ENCODE results near the gene BLID.

BLID gene

DNA sequence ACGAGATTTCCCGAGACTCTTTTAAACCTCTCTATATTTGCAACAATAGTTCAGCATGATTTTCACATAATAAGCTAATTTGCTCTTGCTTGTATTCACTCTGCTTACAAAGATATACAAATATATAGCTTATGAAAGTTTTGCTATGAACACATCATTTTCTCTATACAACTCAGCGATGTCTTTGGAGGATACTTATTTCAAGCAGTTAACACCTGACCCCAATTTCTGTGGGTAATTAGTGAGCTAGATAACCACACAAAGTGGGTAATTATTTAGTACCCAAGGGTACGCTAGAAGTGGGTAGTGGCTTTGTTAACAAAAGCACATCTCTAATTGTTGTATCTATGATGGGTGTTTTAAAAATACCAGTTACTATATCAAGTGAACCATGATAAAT is 12.3 kb downstream of the BLID start:
- H3K36me3 ChIP-seq (ENCODE audit: low read depth): peaks cover 92% of the 10 kb centered on the region
- DNase-seq (ENCODE audit: low spot score) (no peak), ATAC-seq (ENCODE audit: low read depth) (no peak)
- H3K4me3 ChIP-seq (ENCODE audit: severe bottlenecking): no peak overlapping the region
- H3K4me1 ChIP-seq (ENCODE audit: insufficient read depth, poor library complexity, severe bottlenecking): peaks cover 47% of the 10 kb centered on the region
- H3K9me3 ChIP-seq (ENCODE audit: severe bottlenecking): no peaks in the 10 kb centered on the region
- H3K27ac ChIP-seq (ENCODE audit: poor library complexity, severe bottlenecking): peak overlapping the region; percentile 24
- no peaks in the 10 kb centered on the region for H3K27me3 ChIP-seq (ENCODE audit: insufficient read depth, poor library complexity, severe bottlenecking)
- TF ChIP-seq, protein P1, sequence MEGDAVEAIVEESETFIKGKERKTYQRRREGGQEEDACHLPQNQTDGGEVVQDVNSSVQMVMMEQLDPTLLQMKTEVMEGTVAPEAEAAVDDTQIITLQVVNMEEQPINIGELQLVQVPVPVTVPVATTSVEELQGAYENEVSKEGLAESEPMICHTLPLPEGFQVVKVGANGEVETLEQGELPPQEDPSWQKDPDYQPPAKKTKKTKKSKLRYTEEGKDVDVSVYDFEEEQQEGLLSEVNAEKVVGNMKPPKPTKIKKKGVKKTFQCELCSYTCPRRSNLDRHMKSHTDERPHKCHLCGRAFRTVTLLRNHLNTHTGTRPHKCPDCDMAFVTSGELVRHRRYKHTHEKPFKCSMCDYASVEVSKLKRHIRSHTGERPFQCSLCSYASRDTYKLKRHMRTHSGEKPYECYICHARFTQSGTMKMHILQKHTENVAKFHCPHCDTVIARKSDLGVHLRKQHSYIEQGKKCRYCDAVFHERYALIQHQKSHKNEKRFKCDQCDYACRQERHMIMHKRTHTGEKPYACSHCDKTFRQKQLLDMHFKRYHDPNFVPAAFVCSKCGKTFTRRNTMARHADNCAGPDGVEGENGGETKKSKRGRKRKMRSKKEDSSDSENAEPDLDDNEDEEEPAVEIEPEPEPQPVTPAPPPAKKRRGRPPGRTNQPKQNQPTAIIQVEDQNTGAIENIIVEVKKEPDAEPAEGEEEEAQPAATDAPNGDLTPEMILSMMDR (IDR thresholded peaks at IDR 0.05; ENCODE audit: poor library complexity, severe bottlenecking): no peak

- peak; percentile 50 for ATAC-seq (ENCODE audit: low read depth)
- H3K36me3 ChIP-seq (ENCODE audit: low read depth): peaks cover 92% of the 10 kb centered on the region
- no peaks in the 10 kb centered on the region for H3K9me3 ChIP-seq (ENCODE audit: severe bottlenecking)
- DNase-seq (ENCODE audit: low spot score): no peak
- H3K4me1 ChIP-seq (ENCODE audit: insufficient read depth, poor library complexity, severe bottlenecking): peaks cover 52% of the 10 kb centered on the region
- H3K4me3 ChIP-seq (ENCODE audit: severe bottlenecking): no peak overlapping the region
- TF ChIP-seq, protein P1 (IDR thresholded peaks at IDR 0.05; ENCODE audit: poor library complexity, severe bottlenecking): no peak
- H3K27ac ChIP-seq (ENCODE audit: poor library complexity, severe bottlenecking): peak overlapping the region; percentile 24
- no peaks in the 10 kb centered on the region for H3K27me3 ChIP-seq (ENCODE audit: insufficient read depth, poor library complexity, severe bottlenecking)
Observed at GRCh38 chr11:122103321-122103720, 12.7 kb downstream of the BLID start.

GRCh38 chr11:122102426-122102825 is 13.6 kb downstream of the BLID start:
- DNase-seq (ENCODE audit: low spot score) (no peak), ATAC-seq (ENCODE audit: low read depth) (no peak)
- Histone ChIP-seq H3K4me1 (ENCODE audit: insufficient read depth, poor library complexity, severe bottlenecking) (peaks cover 52% of the 10 kb centered on the region), H3K36me3 (ENCODE audit: low read depth) (peaks cover 91% of the 10 kb centered on the region), H3K27ac (ENCODE audit: poor library complexity, severe bottlenecking) (peak overlapping the region; percentile 6), H3K4me3 (ENCODE audit: severe bottlenecking) (no peak overlapping the region), H3K27me3 (ENCODE audit: insufficient read depth, poor library complexity, severe bottlenecking) (no peaks in the 10 kb centered on the region), H3K9me3 (ENCODE audit: severe bottlenecking) (no peaks in the 10 kb centered on the region)
- TF ChIP-seq, protein P1 (IDR thresholded peaks at IDR 0.05; ENCODE audit: poor library complexity, severe bottlenecking): no peak

DNA sequence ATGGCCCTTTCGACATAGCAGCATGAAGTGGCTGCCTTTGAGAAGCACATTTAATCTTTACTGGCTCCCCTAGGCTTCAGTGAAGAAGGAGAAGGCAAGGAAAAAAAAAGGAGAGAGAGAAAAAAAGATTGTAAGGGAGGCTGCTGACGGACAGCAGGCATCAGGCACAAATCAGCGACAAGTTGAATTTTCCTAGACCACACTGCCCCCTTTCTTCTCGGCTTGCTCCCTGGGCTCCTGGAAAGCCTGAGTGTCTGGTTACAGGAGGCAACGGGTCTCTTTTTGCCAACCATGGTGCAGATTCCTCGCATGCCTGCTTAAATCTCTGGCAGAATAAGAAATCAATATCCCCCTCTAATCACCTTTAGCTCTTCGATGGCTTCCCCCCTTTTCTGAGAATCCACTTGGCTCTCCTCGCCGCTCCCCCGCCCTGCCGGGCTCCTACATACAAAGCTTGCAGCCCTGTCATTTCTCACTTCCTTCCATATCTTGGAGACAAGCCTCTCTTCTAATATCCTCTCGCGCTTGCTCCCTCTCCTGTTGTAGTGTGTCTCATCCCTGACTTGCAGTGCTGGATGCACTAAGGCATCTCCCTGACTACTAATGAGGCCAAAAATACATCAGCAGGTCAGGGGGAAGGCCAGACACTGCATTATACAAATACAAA is 14.3 kb downstream of the BLID start:
- Histone ChIP-seq H3K27me3 (ENCODE audit: insufficient read depth, poor library complexity, severe bottlenecking) (no peaks in the 10 kb centered on the region), H3K4me3 (ENCODE audit: severe bottlenecking) (no peak overlapping the region), H3K9me3 (ENCODE audit: severe bottlenecking) (no peaks in the 10 kb centered on the region), H3K27ac (ENCODE audit: poor library complexity, severe bottlenecking) (peak overlapping the region; percentile 6), H3K36me3 (ENCODE audit: low read depth) (peaks cover 89% of the 10 kb centered on the region), H3K4me1 (ENCODE audit: insufficient read depth, poor library complexity, severe bottlenecking) (peaks cover 47% of the 10 kb centered on the region)
- TF ChIP-seq, protein P1 (IDR thresholded peaks at IDR 0.05; ENCODE audit: poor library complexity, severe bottlenecking): no peak
- ATAC-seq (ENCODE audit: low read depth): no peak
- no peak for DNase-seq (ENCODE audit: low spot score)

- Histone ChIP-seq H3K4me1 (ENCODE audit: insufficient read depth, poor library complexity, severe bottlenecking) (peaks cover 45% of the 10 kb centered on the region), H3K27ac (ENCODE audit: poor library complexity, severe bottlenecking) (no peak overlapping the region), H3K9me3 (ENCODE audit: severe bottlenecking) (no peaks in the 10 kb centered on the region), H3K36me3 (ENCODE audit: low read depth) (peaks cover 89% of the 10 kb centered on the region), H3K27me3 (ENCODE audit: insufficient read depth, poor library complexity, severe bottlenecking) (no peaks in the 10 kb centered on the region), H3K4me3 (ENCODE audit: severe bottlenecking) (no peak overlapping the region)
- TF ChIP-seq, protein P1 (IDR thresholded peaks at IDR 0.05; ENCODE audit: poor library complexity, severe bottlenecking): no peak
- DNase-seq (ENCODE audit: low spot score) (no peak), ATAC-seq (ENCODE audit: low read depth) (no peak)
Observed at GRCh38 chr11:122100756-122101080, 15.3 kb downstream of the BLID start.
